ENCODE data around the gene TEX12.

GRCh38 chr11:112211536-112211935, 44.4 kb downstream of the TEX12 start:
- TF ChIP-seq, protein P1, sequence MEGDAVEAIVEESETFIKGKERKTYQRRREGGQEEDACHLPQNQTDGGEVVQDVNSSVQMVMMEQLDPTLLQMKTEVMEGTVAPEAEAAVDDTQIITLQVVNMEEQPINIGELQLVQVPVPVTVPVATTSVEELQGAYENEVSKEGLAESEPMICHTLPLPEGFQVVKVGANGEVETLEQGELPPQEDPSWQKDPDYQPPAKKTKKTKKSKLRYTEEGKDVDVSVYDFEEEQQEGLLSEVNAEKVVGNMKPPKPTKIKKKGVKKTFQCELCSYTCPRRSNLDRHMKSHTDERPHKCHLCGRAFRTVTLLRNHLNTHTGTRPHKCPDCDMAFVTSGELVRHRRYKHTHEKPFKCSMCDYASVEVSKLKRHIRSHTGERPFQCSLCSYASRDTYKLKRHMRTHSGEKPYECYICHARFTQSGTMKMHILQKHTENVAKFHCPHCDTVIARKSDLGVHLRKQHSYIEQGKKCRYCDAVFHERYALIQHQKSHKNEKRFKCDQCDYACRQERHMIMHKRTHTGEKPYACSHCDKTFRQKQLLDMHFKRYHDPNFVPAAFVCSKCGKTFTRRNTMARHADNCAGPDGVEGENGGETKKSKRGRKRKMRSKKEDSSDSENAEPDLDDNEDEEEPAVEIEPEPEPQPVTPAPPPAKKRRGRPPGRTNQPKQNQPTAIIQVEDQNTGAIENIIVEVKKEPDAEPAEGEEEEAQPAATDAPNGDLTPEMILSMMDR (IDR thresholded peaks at IDR 0.05) = no peak
- TF ChIP-seq POLR2A (IDR thresholded peaks at IDR 0.05) = no peak

Data from body of pancreas (tissue), 4 donors.